GM23338 (cell line): Measurements from ENCODE around the gene PTPN7. TPM values are rescaled to one million over a fixed set of nuclear protein-coding genes. Genes with fewer than 3 reads are reported as not detected.

Source experiments
- ATAC-seq: fragments of 200-7000 bp; cut with Tn5 transposase; 3 replicates; pipeline ENCODE4 v1.9.1; 2020
- DNase-seq: peaks from one replicate; pipeline ENCODE4 v3.0.0-alpha.2; 2015; ENCODE audit warnings: low spot score
- H2AFZ ChIP-seq: fragments of 200-600 bp; sonication (generic); 2 replicates; pipeline ENCODE4 v1.8.0; 2016; ENCODE audit warnings: antibody characterized with exemption, mild to moderate bottlenecking, moderate library complexity
- H3F3A ChIP-seq: fragments of 200-600 bp; sonication (generic); replicated peaks from 2 replicates; pipeline ENCODE4 v1.8.0; 2017; ENCODE audit warnings: antibody characterized with exemption, mixed run types, low read depth
- H3K27ac ChIP-seq: fragments of 200-600 bp; sonication (generic); 2 replicates; pipeline ENCODE4 v1.6.1; 2016; ENCODE audit warnings: low read depth
- H3K27me3 ChIP-seq: fragments of 200-600 bp; sonication (generic); 2 replicates; pipeline ENCODE4 v1.8.0; 2016; ENCODE audit warnings: mild to moderate bottlenecking, mixed run types, moderate library complexity; ENCODE audit not compliant: insufficient read depth
- H3K36me3 ChIP-seq: fragments of 200-600 bp; sonication (generic); 2 replicates; pipeline ENCODE4 v1.8.0; 2016; ENCODE audit warnings: mild to moderate bottlenecking; ENCODE audit not compliant: insufficient read depth
- H3K4me1 ChIP-seq: fragments of 200-600 bp; sonication (generic); 2 replicates; pipeline ENCODE4 v1.8.0; 2016; ENCODE audit warnings: mild to moderate bottlenecking, moderate library complexity; ENCODE audit not compliant: insufficient read depth
- H3K4me2 ChIP-seq: fragments of 200-600 bp; sonication (generic); 2 replicates; pipeline ENCODE4 v1.7.1; 2017; ENCODE audit warnings: mixed run types
- H3K4me3 ChIP-seq: fragments of 200-600 bp; sonication (generic); 2 replicates; pipeline ENCODE4 v1.6.1; 2016; ENCODE audit warnings: mixed run types
- H3K79me2 ChIP-seq: fragments of 200-600 bp; sonication (generic); replicated peaks from 2 replicates; pipeline ENCODE4 v1.8.0; 2017; ENCODE audit warnings: mild to moderate bottlenecking; ENCODE audit not compliant: insufficient read depth
- H3K9me2 ChIP-seq: fragments of 200-600 bp; sonication (generic); 2 replicates; pipeline ENCODE4 v1.8.0; 2017; ENCODE audit not compliant: insufficient read depth
- H4K20me1 ChIP-seq: fragments of 200-600 bp; sonication (generic); replicated peaks from 2 replicates; pipeline ENCODE4 v1.8.0; 2017; ENCODE audit warnings: mild to moderate bottlenecking; ENCODE audit not compliant: insufficient read depth
- H3K27ac Mint-ChIP-seq: 2 replicates; pipeline ENCODE4 v1.8.0; 2020; ENCODE audit warnings: inconsistent platforms, mild to moderate bottlenecking, moderate library complexity, mixed read lengths
- H3K27me3 Mint-ChIP-seq: 3 replicates; pipeline ENCODE4 v1.8.0; 2022; ENCODE audit warnings: low read depth, mild to moderate bottlenecking, moderate library complexity, mixed read lengths, inconsistent platforms; ENCODE audit not compliant: insufficient read depth, poor library complexity
- H3K36me3 Mint-ChIP-seq: 3 replicates; pipeline ENCODE4 v1.8.0; 2021; ENCODE audit warnings: low read depth, mild to moderate bottlenecking, inconsistent platforms, moderate library complexity, mixed read lengths
- H3K4me1 Mint-ChIP-seq: 3 replicates; pipeline ENCODE4 v1.8.0; 2020; ENCODE audit warnings: mild to moderate bottlenecking, inconsistent platforms, mixed read lengths
- H3K4me3 Mint-ChIP-seq: 3 replicates; pipeline ENCODE4 v1.8.0; 2021; ENCODE audit warnings: moderate library complexity, mild to moderate bottlenecking, inconsistent platforms, mixed read lengths
- H3K9me3 Mint-ChIP-seq: 3 replicates; pipeline ENCODE4 v1.8.0; 2020; ENCODE audit warnings: moderate library complexity, mild to moderate bottlenecking, inconsistent platforms, mixed read lengths
- CREB1 ChIP-seq: fragments of 250-450 bp; sonication (Bioruptor Pico); IDR thresholded peaks from 2 replicates; pipeline ENCODE4 v1.5.0; 2020; ENCODE audit warnings: low read depth, mild to moderate bottlenecking, moderate library complexity
- EZH2 ChIP-seq: fragments of 200-600 bp; sonication (generic); IDR thresholded peaks from one replicate; pipeline ENCODE4 v1.8.0; 2017; ENCODE audit warnings: antibody characterized with exemption, mild to moderate bottlenecking, low read depth; ENCODE audit not compliant: unreplicated experiment
- EZH2phosphoT487 ChIP-seq: fragments of 200-600 bp; sonication (generic); IDR thresholded peaks from one replicate; pipeline ENCODE4 v1.8.1; 2018; ENCODE audit warnings: antibody characterized with exemption; ENCODE audit not compliant: unreplicated experiment
- JUNB ChIP-seq: IDR thresholded peaks from one replicate; pipeline ENCODE4 v1.6.1; 2016; ENCODE audit warnings: antibody characterized with exemption; ENCODE audit not compliant: unreplicated experiment
- NANOG ChIP-seq: IDR thresholded peaks from 2 replicates; pipeline ENCODE4 v1.6.1; 2016; ENCODE audit warnings: antibody characterized with exemption, borderline replicate concordance
- POLR2AphosphoS5 ChIP-seq: IDR thresholded peaks from 2 replicates; pipeline ENCODE4 v1.6.1; 2016; ENCODE audit warnings: antibody characterized with exemption, low read depth
- STAT1 ChIP-seq: IDR thresholded peaks from one replicate; pipeline ENCODE4 v1.6.1; 2016; ENCODE audit warnings: antibody characterized with exemption; ENCODE audit not compliant: unreplicated experiment
- ZNF114 ChIP-seq: fragments of 250-450 bp; sonication (Bioruptor Pico); IDR thresholded peaks from 2 replicates; pipeline ENCODE4 v1.5.0; 2020; ENCODE audit warnings: mild to moderate bottlenecking, moderate library complexity
- ZNF331 ChIP-seq: fragments of 250-450 bp; sonication (Bioruptor Pico); IDR thresholded peaks from 2 replicates; pipeline ENCODE4 v1.5.0; 2020; ENCODE audit warnings: low read depth, mild to moderate bottlenecking, moderate library complexity
- polyA plus RNA-seq: library from polyadenylated mRNA; unstranded; fragments of >200 nt; fragmentation: Nextera tagmentation; extraction: Ambion mirVana; gene quantifications from 2 replicates; pipeline ENCODE4 v1.2.1, GENCODE V29; 2016
- total RNA-seq: library from RNA; depleted of rRNA; stranded (reverse); fragments of >200 nt; shearing (Covaris generic); gene quantifications from 2 replicates; pipeline ENCODE4 v1.2.3, GENCODE V29; 2014
- TF ChIP-seq, protein P1 (sequence below), 2 experiments: fragments of 200-600 bp in 1 of 2; sonication (generic) in 1 of 2; conservative IDR thresholded peaks; 2 replicates each; pipeline versions ENCODE4 v1.5.1 to v1.6.1; 2016 to 2017; ENCODE audit warnings: antibody characterized with exemption in 2 of 2, low read depth in 2 of 2, mild to moderate bottlenecking in 2 of 2, moderate library complexity in 1 of 2
- TF ChIP-seq, protein P2 (sequence below): IDR thresholded peaks from one replicate; pipeline ENCODE4 v1.6.1; 2018; ENCODE audit warnings: antibody characterized with exemption; ENCODE audit not compliant: unreplicated experiment
- TF ChIP-seq, protein P3 (sequence below): IDR thresholded peaks from 2 replicates; pipeline ENCODE4 v1.6.1; 2016; ENCODE audit warnings: antibody characterized with exemption
- TF ChIP-seq, protein P4 (sequence below): fragments of 250-450 bp; sonication (Bioruptor Pico); IDR thresholded peaks from 2 replicates; pipeline ENCODE4 v1.5.0; 2020; ENCODE audit warnings: mild to moderate bottlenecking, moderate library complexity

PTPN7 gene
- total and polyA plus RNA-seq, 2 experiments from 2014 or later = not detected

DNA sequence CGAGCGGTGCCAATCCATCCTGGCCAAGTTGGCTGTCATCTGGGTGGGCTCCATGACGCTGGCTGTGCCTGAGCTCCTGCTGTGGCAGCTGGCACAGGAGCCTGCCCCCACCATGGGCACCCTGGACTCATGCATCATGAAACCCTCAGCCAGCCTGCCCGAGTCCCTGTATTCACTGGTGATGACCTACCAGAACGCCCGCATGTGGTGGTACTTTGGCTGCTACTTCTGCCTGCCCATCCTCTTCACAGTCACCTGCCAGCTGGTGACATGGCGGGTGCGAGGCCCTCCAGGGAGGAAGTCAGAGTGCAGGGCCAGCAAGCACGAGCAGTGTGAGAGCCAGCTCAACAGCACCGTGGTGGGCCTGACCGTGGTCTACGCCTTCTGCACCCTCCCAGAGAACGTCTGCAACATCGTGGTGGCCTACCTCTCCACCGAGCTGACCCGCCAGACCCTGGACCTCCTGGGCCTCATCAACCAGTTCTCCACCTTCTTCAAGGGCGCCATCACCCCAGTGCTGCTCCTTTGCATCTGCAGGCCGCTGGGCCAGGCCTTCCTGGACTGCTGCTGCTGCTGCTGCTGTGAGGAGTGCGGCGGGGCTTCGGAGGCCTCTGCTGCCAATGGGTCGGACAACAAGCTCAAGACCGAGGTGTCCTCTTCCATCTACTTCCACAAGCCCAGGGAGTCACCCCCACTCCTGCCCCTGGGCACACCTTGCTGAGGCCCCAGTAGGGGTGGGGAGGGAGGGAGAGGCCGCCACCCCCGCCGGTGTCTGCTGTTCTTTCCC is 32.4 kb downstream of the PTPN7 start:
- Histone ChIP-seq H2AFZ (no peak overlapping the region), H3K4me2 (no peak overlapping the region), H3K36me3 (no peaks in the 10 kb centered on the region; the same call in 1 of the 2 replicates), H3K27ac (no peak overlapping the region), H4K20me1 (no peaks in the 10 kb centered on the region), H3F3A (no peaks in the 10 kb centered on the region), H3K9me2 (no peaks in the 10 kb centered on the region), H3K27me3 (no peaks in the 10 kb centered on the region), H3K4me3 (no peak overlapping the region), H3K79me2 (no peaks in the 10 kb centered on the region), H3K4me1 (no peaks in the 10 kb centered on the region; the same call in 1 of the 2 replicates)
- DNase-seq (no peak), ATAC-seq (no peak)
- Mint-ChIP-seq H3K27me3 (peaks cover 11% of the 10 kb centered on the region), H3K4me1 (peaks cover 15% of the 10 kb centered on the region), H3K27ac (no peak overlapping the region), H3K9me3 (no peaks in the 10 kb centered on the region; the same call in 2 of the 3 replicates), H3K36me3 (peaks cover 6% of the 10 kb centered on the region), H3K4me3 (no peak overlapping the region)
- TF ChIP-seq, protein P1, sequence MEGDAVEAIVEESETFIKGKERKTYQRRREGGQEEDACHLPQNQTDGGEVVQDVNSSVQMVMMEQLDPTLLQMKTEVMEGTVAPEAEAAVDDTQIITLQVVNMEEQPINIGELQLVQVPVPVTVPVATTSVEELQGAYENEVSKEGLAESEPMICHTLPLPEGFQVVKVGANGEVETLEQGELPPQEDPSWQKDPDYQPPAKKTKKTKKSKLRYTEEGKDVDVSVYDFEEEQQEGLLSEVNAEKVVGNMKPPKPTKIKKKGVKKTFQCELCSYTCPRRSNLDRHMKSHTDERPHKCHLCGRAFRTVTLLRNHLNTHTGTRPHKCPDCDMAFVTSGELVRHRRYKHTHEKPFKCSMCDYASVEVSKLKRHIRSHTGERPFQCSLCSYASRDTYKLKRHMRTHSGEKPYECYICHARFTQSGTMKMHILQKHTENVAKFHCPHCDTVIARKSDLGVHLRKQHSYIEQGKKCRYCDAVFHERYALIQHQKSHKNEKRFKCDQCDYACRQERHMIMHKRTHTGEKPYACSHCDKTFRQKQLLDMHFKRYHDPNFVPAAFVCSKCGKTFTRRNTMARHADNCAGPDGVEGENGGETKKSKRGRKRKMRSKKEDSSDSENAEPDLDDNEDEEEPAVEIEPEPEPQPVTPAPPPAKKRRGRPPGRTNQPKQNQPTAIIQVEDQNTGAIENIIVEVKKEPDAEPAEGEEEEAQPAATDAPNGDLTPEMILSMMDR (conservative IDR thresholded peaks at IDR 0.05; ENCODE audit: low read depth in 2 of 2) = no peak
- TF ChIP-seq STAT1 = no peak
- no peak for TF ChIP-seq EZH2
- no peak for TF ChIP-seq EZH2phosphoT487
- no peak for TF ChIP-seq ZNF114 (CRISPR knock-in tag)
- TF ChIP-seq, protein P2, sequence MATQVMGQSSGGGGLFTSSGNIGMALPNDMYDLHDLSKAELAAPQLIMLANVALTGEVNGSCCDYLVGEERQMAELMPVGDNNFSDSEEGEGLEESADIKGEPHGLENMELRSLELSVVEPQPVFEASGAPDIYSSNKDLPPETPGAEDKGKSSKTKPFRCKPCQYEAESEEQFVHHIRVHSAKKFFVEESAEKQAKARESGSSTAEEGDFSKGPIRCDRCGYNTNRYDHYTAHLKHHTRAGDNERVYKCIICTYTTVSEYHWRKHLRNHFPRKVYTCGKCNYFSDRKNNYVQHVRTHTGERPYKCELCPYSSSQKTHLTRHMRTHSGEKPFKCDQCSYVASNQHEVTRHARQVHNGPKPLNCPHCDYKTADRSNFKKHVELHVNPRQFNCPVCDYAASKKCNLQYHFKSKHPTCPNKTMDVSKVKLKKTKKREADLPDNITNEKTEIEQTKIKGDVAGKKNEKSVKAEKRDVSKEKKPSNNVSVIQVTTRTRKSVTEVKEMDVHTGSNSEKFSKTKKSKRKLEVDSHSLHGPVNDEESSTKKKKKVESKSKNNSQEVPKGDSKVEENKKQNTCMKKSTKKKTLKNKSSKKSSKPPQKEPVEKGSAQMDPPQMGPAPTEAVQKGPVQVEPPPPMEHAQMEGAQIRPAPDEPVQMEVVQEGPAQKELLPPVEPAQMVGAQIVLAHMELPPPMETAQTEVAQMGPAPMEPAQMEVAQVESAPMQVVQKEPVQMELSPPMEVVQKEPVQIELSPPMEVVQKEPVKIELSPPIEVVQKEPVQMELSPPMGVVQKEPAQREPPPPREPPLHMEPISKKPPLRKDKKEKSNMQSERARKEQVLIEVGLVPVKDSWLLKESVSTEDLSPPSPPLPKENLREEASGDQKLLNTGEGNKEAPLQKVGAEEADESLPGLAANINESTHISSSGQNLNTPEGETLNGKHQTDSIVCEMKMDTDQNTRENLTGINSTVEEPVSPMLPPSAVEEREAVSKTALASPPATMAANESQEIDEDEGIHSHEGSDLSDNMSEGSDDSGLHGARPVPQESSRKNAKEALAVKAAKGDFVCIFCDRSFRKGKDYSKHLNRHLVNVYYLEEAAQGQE = no peak
- TF ChIP-seq, protein P3, sequence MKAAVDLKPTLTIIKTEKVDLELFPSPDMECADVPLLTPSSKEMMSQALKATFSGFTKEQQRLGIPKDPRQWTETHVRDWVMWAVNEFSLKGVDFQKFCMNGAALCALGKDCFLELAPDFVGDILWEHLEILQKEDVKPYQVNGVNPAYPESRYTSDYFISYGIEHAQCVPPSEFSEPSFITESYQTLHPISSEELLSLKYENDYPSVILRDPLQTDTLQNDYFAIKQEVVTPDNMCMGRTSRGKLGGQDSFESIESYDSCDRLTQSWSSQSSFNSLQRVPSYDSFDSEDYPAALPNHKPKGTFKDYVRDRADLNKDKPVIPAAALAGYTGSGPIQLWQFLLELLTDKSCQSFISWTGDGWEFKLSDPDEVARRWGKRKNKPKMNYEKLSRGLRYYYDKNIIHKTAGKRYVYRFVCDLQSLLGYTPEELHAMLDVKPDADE = no peak
- TF ChIP-seq CREB1 (CRISPR knock-in tag) = no peak
- TF ChIP-seq NANOG = no peak
- no peak for TF ChIP-seq POLR2AphosphoS5
- TF ChIP-seq, protein P4, sequence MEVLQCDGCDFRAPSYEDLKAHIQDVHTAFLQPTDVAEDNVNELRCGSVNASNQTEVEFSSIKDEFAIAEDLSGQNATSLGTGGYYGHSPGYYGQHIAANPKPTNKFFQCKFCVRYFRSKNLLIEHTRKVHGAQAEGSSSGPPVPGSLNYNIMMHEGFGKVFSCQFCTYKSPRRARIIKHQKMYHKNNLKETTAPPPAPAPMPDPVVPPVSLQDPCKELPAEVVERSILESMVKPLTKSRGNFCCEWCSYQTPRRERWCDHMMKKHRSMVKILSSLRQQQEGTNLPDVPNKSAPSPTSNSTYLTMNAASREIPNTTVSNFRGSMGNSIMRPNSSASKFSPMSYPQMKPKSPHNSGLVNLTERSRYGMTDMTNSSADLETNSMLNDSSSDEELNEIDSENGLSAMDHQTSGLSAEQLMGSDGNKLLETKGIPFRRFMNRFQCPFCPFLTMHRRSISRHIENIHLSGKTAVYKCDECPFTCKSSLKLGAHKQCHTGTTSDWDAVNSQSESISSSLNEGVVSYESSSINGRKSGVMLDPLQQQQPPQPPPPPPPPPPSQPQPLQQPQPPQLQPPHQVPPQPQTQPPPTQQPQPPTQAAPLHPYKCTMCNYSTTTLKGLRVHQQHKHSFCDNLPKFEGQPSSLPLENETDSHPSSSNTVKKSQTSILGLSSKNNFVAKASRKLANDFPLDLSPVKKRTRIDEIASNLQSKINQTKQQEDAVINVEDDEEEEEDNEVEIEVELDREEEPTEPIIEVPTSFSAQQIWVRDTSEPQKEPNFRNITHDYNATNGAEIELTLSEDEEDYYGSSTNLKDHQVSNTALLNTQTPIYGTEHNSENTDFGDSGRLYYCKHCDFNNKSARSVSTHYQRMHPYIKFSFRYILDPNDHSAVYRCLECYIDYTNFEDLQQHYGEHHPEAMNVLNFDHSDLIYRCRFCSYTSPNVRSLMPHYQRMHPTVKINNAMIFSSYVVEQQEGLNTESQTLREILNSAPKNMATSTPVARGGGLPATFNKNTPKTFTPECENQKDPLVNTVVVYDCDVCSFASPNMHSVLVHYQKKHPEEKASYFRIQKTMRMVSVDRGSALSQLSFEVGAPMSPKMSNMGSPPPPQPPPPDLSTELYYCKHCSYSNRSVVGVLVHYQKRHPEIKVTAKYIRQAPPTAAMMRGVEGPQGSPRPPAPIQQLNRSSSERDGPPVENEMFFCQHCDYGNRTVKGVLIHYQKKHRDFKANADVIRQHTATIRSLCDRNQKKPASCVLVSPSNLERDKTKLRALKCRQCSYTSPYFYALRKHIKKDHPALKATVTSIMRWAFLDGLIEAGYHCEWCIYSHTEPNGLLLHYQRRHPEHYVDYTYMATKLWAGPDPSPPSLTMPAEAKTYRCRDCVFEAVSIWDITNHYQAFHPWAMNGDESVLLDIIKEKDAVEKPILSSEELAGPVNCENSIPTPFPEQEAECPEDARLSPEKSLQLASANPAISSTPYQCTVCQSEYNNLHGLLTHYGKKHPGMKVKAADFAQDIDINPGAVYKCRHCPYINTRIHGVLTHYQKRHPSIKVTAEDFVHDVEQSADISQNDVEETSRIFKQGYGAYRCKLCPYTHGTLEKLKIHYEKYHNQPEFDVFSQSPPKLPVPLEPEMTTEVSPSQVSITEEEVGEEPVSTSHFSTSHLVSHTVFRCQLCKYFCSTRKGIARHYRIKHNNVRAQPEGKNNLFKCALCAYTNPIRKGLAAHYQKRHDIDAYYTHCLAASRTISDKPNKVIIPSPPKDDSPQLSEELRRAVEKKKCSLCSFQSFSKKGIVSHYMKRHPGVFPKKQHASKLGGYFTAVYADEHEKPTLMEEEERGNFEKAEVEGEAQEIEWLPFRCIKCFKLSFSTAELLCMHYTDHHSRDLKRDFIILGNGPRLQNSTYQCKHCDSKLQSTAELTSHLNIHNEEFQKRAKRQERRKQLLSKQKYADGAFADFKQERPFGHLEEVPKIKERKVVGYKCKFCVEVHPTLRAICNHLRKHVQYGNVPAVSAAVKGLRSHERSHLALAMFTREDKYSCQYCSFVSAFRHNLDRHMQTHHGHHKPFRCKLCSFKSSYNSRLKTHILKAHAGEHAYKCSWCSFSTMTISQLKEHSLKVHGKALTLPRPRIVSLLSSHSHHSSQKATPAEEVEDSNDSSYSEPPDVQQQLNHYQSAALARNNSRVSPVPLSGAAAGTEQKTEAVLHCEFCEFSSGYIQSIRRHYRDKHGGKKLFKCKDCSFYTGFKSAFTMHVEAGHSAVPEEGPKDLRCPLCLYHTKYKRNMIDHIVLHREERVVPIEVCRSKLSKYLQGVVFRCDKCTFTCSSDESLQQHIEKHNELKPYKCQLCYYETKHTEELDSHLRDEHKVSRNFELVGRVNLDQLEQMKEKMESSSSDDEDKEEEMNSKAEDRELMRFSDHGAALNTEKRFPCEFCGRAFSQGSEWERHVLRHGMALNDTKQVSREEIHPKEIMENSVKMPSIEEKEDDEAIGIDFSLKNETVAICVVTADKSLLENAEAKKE (CRISPR knock-in tag) = no peak
- TF ChIP-seq ZNF331 (CRISPR knock-in tag) = no peak
- TF ChIP-seq JUNB = no peak
